RWPE1 (cell line): Measurements from ENCODE around the gene RPS6KC1.

Source experiments
- CTCF ChIA-PET: fragments of 350-600 bp; sonication (Branson Sonifier 250); formaldehyde crosslinking; extraction: SDS; loops from one replicate; lab custom pipeline; 2021; lab: Yijun Ruan, JAX
- POLR2A ChIA-PET: fragments of 400-600 bp; formaldehyde crosslinking; extraction: SDS; loops from one replicate; lab custom pipeline; 2020; ENCODE audit warnings: antibody characterized with exemption; ENCODE audit not compliant: low non-redundant PET; lab: Yijun Ruan, JAX
- DNase-seq: peaks from one replicate; pipeline ENCODE4 v3.0.0; 2012; ENCODE audit warnings: low spot score
- H3K27ac ChIP-seq: fragments of 450-650 bp; 2 replicates; pipeline ENCODE4 v1.5.1; 2017
- TF ChIP-seq, protein P1 (sequence below): fragments of 450-650 bp; conservative IDR thresholded peaks from 2 replicates; pipeline ENCODE4 v1.5.1; 2017; ENCODE audit warnings: low read depth, mild to moderate bottlenecking

The RPS6KC1 gene

DNA sequence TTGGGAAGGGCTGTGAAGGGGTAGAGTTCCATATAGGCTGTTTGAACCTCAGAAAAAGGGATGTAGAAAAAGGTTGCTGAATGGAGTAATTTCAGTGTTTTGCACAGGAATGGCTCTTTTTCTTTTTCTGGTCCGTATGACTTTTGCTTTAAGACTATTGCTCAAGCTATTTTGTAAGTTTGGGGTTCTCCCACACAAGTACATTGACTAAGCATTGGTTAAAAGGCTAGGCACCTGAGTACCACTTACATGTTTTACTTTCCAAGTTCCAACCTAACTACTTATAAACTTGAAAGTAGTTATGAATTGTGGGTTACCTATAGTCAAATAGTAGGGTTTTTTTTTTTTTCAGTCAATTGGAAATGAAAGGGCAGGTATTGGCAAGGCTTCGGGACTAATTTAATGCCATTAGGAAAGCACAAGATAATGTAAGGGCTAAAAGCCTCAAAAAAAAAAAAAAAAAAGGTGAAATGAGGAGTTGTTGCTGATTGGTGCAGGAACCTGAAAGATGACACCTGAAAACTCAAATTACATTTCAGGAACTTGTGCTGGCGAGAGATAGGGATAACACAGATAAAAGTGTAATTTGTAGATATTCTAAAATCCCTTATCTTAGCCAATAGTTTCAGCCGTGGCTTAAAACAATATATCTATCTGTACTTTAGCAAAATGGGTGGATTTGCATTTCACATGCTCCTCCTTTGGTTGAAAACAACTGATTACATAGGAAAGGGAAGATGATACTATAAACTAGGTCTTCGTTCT, 209.5 kb downstream of the RPS6KC1 start:
- ChIA-PET POLR2A (no interaction called here), CTCF (no interaction called here)
- TF ChIP-seq, protein P1, sequence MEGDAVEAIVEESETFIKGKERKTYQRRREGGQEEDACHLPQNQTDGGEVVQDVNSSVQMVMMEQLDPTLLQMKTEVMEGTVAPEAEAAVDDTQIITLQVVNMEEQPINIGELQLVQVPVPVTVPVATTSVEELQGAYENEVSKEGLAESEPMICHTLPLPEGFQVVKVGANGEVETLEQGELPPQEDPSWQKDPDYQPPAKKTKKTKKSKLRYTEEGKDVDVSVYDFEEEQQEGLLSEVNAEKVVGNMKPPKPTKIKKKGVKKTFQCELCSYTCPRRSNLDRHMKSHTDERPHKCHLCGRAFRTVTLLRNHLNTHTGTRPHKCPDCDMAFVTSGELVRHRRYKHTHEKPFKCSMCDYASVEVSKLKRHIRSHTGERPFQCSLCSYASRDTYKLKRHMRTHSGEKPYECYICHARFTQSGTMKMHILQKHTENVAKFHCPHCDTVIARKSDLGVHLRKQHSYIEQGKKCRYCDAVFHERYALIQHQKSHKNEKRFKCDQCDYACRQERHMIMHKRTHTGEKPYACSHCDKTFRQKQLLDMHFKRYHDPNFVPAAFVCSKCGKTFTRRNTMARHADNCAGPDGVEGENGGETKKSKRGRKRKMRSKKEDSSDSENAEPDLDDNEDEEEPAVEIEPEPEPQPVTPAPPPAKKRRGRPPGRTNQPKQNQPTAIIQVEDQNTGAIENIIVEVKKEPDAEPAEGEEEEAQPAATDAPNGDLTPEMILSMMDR: no peak
- no peak for DNase-seq
- no peak overlapping the region for H3K27ac ChIP-seq

DNA sequence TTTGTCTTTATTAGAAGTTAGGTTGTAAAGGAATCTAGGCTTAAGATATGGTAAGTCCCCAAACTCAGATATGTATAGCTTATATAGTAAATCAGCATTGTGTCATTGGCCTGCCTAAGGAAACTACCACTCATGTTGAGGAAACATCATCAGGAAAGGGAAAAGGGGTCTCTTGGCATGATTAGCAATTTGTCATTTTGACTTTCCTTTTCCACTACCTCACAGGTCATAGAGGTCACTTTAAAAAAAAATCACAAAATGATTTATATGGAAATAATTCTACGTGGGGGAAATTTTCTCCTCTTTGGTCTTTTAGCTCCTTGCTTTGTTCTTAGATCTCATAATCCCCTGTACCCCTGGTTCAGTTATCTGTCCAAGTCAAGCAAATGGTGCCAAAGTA, 213.5 kb downstream of the RPS6KC1 start:
- CTCF ChIA-PET: no interaction called here
- DNase-seq: no peak
- POLR2A ChIA-PET: no interaction called here
- H3K27ac ChIP-seq: no peak overlapping the region
- TF ChIP-seq, protein P1: no peak

DNA sequence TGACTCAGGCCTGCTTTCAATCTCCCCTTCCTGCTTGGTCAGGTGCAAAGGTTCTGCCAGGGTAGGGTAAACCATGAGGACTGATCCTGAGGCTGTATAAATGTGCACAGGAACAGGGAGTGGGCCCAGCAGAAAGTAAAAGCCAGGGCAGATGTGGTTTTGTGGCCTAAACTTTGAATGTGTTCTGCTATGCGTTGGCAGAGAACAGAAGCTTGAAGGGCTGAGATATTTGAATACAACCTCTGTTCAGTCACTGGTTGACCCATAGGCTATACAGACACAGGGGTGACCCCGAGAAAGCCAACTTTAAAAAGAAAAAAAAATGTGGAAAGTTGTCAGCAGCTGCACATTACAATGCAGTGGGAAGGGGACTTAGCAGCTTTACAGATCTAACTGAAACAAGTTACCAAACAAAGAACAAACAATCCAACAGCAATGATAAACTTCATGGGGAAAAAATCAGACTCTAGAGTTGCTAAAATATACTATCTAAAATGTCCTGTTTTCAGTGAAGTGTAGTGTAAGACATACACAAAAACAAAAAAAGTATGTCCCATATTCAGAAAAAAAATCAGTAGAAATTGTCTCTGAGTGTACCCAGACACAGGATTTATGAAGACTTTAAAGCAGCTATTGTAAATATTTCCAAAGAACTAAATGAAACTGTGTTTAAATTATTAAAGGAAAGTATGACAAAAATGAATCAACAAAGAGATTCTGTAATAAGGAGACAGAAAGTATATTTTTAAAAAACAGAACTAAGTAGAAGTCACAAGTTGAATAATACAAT, 216.1 kb downstream of the RPS6KC1 start:
- ChIA-PET POLR2A (no interaction called here), CTCF (interaction anchor here (0.6 kb wide), 2 partner anchors 568 to 944 kb away, joined by 3 read pairs; partner anchors contain the start of gene BATF3)
- H3K27ac ChIP-seq: no peak overlapping the region
- DNase-seq: no peak
- TF ChIP-seq, protein P1: no peak

DNA sequence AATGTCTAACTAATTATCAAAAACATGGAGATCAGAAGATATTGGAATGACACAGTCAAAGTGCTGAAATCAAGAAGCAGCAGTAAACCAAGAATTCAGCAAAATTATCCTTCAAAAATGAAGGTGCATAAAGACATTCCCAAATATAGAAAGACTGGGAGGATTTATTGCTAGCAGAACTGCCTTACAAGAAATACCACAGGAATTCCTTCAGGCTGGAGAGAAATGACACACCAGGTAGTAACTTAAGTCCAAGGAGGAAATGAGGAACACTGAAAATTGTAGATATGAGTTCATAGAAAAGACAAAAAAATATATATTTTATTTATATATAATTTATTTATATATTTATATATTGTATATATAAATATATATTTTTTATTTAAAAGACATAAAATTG, 217.2 kb downstream of the RPS6KC1 start:
- H3K27ac ChIP-seq: no peak overlapping the region
- no peak for DNase-seq
- ChIA-PET CTCF (no interaction called here), POLR2A (no interaction called here)
- TF ChIP-seq, protein P1: no peak

DNA sequence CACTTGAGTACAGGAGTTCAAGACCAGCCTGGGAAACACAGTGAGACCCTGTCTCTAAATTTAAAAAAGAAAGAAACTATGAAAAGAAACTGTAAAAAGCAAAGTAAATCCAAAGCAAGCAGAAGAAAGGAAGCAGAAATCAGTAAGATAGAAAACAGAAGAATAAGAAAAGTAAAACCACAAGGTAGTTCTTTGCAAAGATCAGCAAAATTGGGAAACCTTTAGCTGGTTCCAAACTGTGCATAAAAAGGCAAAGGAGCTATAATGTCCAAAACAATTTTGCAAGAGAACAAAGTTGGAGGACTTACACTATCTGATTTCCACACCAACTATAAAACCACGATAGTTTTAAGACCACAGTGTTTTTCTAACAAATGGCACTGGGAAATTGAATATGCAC, 218.8 kb downstream of the RPS6KC1 start:
- ChIA-PET CTCF (no interaction called here), POLR2A (no interaction called here)
- H3K27ac ChIP-seq: no peak overlapping the region
- no peak for DNase-seq
- TF ChIP-seq, protein P1: no peak

DNA sequence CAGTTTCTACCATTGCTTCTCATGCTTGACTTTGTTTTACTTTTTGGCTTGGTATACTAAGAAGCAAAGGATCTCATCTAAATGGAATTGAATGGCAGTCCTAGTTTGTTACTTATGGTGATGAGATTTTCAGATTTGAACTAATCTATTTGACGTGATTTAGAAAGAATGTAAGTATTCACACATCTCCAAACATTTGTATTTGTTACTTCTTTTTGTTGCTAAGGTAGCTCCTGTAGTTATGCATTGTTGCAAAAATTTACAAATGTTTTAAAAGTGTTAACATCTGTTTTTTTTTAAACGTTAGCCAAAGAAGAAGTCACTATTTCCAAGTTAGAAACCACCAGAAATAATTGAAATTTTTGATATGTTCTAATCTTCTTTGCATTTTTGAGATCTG, 222.5 kb downstream of the RPS6KC1 start:
- H3K27ac ChIP-seq: no peak overlapping the region
- CTCF ChIA-PET: interaction anchor here (0.6 kb wide), 1 partner anchor 988 kb away, joined by 3 read pairs; no protein-coding TSS in a partner anchor
- no peak for DNase-seq
- POLR2A ChIA-PET: no interaction called here
- TF ChIP-seq, protein P1: no peak
